Activated naive CD4-positive, alpha-beta T cell treated with anti-CD3 and anti-CD28 coated beads for 36 hours (primary cell): Measurements from ENCODE around the gene PCSK1N. TPM values are rescaled to one million over a fixed set of nuclear protein-coding genes. Genes with fewer than 3 reads are reported as not detected.

Experiments
- CTCF ChIA-PET: fragments of 350-600 bp; sonication (Branson Sonifier 250); formaldehyde crosslinking; loops from one replicate; lab custom pipeline; 2021; ENCODE audit warnings: antibody characterized with exemption; lab: Charles Lee
- DNase-seq: peaks from one replicate; pipeline ENCODE4 v3.0.0-alpha.2; 2020
- H3K27ac Mint-ChIP-seq: one replicate; pipeline ENCODE4 v1.8.0; 2021; ENCODE audit warnings: mild to moderate bottlenecking, mixed read lengths
- H3K27me3 Mint-ChIP-seq: one replicate; pipeline ENCODE4 v1.8.0; 2021; ENCODE audit warnings: low read depth, mixed read lengths
- H3K36me3 Mint-ChIP-seq: one replicate; pipeline ENCODE4 v1.8.0; 2021; ENCODE audit warnings: low read depth, mixed read lengths
- H3K4me1 Mint-ChIP-seq: one replicate; pipeline ENCODE4 v1.8.0; 2021; ENCODE audit warnings: low read depth, mixed read lengths
- H3K4me3 Mint-ChIP-seq: one replicate; pipeline ENCODE4 v1.8.0; 2021; ENCODE audit warnings: mild to moderate bottlenecking, moderate library complexity, mixed read lengths
- H3K9me3 Mint-ChIP-seq: one replicate; pipeline ENCODE4 v1.8.0; 2021; ENCODE audit warnings: mixed read lengths
- intact Hi-C: fragments of 100-400 bp; cut with micrococcal nuclease; formaldehyde crosslinking; loops from one replicate; pipeline ENCODE4 v1.15.1; 2023
- total RNA-seq, 2 experiments: library from RNA; stranded (reverse); gene quantifications; one replicate each; pipeline ENCODE4 v1.2.3, GENCODE V29; 2021

PCSK1N gene
- total RNA-seq, 2 experiments from 2014 or later = 1.7 to 1.9 TPM

DNA sequence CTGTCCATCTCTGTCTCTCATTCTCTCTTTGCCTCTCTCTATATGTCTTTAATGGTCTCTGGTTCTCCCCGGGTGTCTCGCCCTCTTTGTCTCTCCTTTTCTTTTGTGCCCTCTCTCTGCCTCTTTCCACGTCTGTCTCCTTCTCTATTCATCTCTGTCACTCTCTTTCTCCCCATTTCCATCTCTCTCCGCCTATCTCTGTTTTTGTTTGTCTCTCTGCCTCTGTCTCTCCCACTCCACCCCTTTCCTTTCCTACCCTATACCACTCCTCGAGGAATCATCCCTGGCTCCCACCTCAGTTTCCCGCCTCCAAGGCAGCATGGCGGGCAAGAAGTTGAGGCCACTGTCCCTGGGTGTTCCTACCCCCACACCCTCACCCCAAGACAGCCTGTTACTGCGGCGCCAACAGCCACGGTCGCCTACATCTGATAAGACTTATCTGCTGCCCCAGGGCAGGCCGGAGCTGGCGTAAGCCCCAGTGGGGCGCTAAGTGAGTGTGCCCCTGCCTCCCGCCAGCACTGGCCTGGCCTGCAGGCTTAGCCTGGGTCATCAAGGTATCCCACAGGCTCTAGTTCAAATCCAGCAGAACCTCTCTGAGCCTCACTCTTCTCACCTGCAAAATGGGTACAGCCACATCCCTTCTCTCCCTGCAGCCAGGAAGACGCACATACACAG is 49.7 kb downstream of the PCSK1N start:
- Mint-ChIP-seq H3K36me3 (no peaks in the 10 kb centered on the region), H3K9me3 (no peaks in the 10 kb centered on the region), H3K27ac (no peak overlapping the region), H3K4me1 (peaks cover 10% of the 10 kb centered on the region), H3K4me3 (no peak overlapping the region), H3K27me3 (peaks cover 1% of the 10 kb centered on the region)
- intact Hi-C loops = no loop called here
- no peak for DNase-seq
- CTCF ChIA-PET = no interaction called here

DNA sequence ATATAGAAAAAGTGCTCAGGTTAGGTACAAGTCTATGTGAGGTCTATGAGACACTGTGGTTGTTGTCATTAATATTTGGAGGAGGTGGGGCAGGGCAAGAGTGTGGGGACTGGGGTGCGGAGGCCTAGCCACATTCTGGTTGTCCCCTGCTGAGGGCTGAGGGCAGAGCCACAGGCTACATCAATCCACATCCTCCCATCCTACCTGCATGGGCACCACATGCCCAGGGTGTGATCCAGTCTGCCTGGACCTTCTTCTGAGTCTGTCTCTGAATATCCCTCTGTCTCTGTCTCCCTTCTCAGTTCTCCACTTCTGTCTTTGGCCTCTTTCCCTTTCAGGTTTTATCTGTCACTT is 50.2 kb downstream of the PCSK1N start:
- intact Hi-C loops = no loop called here
- no peak for DNase-seq
- Mint-ChIP-seq H3K27ac (no peak overlapping the region), H3K36me3 (no peaks in the 10 kb centered on the region), H3K4me3 (no peak overlapping the region), H3K9me3 (no peaks in the 10 kb centered on the region), H3K27me3 (peaks cover 1% of the 10 kb centered on the region), H3K4me1 (peaks cover 10% of the 10 kb centered on the region)
- CTCF ChIA-PET = interaction anchor here (0.5 kb wide), 1 partner anchor 82 kb away, joined by 3 read pairs; no protein-coding TSS in a partner anchor

DNA sequence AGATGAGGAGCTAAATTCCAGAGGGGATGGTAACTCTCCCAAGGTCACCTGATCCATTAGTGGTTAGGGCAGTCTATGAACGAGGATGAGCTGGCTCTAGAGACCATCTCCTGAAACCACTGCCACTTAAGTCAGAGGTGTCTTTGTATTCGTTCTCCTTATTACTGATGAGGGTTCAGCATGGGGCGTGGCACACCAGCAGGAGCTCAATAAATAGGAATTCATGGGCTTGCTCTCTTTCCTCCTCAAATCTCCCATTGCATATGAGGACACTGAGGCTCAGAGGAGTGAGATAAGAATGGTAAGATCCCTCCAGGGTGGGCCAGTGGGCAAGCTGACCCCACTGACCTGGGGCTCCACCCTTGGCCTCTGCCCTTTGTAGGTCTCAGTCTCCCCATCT is 50.7 kb downstream of the PCSK1N start:
- Mint-ChIP-seq H3K4me1 (peaks cover 8% of the 10 kb centered on the region), H3K9me3 (no peaks in the 10 kb centered on the region), H3K36me3 (no peaks in the 10 kb centered on the region), H3K27me3 (peaks cover 1% of the 10 kb centered on the region), H3K27ac (no peak overlapping the region), H3K4me3 (no peak overlapping the region)
- CTCF ChIA-PET = interaction anchor here (0.5 kb wide), 1 partner anchor 82 kb away, joined by 3 read pairs; no protein-coding TSS in a partner anchor
- intact Hi-C loops = no loop called here
- DNase-seq = no peak

DNA sequence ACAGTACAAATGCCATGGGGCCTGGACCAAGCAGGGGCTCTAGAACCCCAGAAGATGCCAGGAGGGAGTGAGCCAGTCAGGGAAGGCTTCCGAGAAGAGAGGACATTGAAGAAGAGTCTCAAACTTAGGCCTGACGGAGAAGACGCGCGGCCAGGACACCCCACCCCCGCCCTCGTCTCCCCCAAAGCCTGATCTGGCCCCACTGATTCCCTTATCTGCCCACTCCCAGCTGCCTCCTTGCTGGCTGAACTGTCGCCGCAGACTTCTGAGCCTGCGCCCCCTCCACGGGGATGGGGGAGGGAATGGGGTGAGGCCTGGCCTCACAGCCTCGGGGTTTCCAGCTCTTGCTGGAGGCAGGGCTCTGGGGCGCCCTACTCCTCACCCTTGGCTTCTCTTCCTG is 52.6 kb downstream of the PCSK1N start:
- CTCF ChIA-PET = no interaction called here
- Mint-ChIP-seq H3K27me3 (peaks cover 1% of the 10 kb centered on the region), H3K4me3 (no peak overlapping the region), H3K4me1 (no peaks in the 10 kb centered on the region), H3K27ac (no peak overlapping the region), H3K9me3 (no peaks in the 10 kb centered on the region), H3K36me3 (no peaks in the 10 kb centered on the region)
- intact Hi-C loops = no loop called here
- DNase-seq = no peak

DNA sequence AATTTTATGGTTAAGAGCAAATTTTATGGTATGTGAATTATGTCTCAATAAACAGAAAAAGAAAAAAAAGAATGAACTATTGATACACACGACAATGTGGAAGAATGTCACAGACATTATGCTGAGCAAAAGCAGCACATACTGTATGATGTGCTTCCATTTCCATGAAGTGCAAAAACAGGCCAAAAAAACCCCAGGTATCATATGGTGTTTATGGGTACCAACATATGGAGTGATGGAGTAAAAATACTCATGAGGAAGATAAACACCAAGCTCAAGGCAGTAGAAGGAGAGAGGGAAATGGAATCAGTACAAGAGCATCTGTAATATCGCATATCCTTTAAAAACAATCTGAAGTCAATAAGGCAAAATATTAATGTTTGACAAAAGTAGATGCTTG is 53.2 kb downstream of the PCSK1N start:
- Mint-ChIP-seq H3K36me3 (no peaks in the 10 kb centered on the region), H3K4me1 (no peaks in the 10 kb centered on the region), H3K9me3 (no peaks in the 10 kb centered on the region), H3K27ac (no peak overlapping the region), H3K4me3 (no peak overlapping the region), H3K27me3 (no peaks in the 10 kb centered on the region)
- intact Hi-C loops = no loop called here
- CTCF ChIA-PET = no interaction called here
- no peak for DNase-seq

DNA sequence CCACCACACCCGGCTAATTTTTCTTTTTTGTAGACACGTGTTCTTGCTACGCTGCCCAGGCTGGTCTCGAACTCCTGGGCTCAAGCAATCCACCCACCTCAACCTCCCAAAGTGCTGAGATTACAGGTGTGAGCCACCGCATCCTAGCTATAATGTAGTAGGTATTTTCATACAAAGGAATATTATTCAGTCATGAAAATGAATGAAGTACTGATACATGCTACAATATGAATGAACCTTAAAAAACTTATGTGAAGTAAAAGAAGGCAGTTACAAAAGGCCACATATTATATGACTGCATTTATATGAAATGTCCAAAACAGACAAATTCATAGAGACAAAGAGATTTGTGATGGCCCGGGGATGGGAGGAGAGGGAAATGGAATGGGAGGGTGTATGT is 53.7 kb downstream of the PCSK1N start:
- intact Hi-C loops = no loop called here
- DNase-seq = no peak
- H3K4me1 Mint-ChIP-seq = no peaks in the 10 kb centered on the region
- H3K4me3 Mint-ChIP-seq = no peak overlapping the region
- CTCF ChIA-PET = no interaction called here
- H3K36me3 Mint-ChIP-seq = no peaks in the 10 kb centered on the region
- H3K9me3 Mint-ChIP-seq = no peaks in the 10 kb centered on the region
- H3K27me3 Mint-ChIP-seq = no peaks in the 10 kb centered on the region
- H3K27ac Mint-ChIP-seq = no peak overlapping the region

Other genes starting within 250 kb of the PCSK1N start
- gene WDR13, start 238.1 kb downstream of the PCSK1N start, total RNA-seq = 10 to 100 TPM; 37.0 to 40.1 TPM
- 10 to 100 TPM; 76.1 to 77.8 TPM for gene WAS, start 151.8 kb downstream of the PCSK1N start, total RNA-seq
- gene SUV39H1, start 138.9 kb downstream of the PCSK1N start, total RNA-seq = 10 to 100 TPM; 31.5 to 31.9 TPM
- gene GLOD5, start 73.9 kb downstream of the PCSK1N start, total RNA-seq = not detected
- gene GATA1, start 49.0 kb downstream of the PCSK1N start, total RNA-seq = not detected
- gene HDAC6, start 33.5 kb downstream of the PCSK1N start, total RNA-seq = 10 to 100 TPM; 91.1 to 99.4 TPM
- gene ERAS, start 9.1 kb downstream of the PCSK1N start, total RNA-seq = not detected
- 10 to 100 TPM; 88.0 to 94.9 TPM for gene TIMM17B, start 62.2 kb upstream of the PCSK1N start, total RNA-seq
- gene PQBP1, start 62.3 kb upstream of the PCSK1N start, total RNA-seq = 10 to 100 TPM; 86.8 to 94.5 TPM
- 10 to 100 TPM; 23.9 to 26.7 TPM for gene SLC35A2, start 76.0 kb upstream of the PCSK1N start, total RNA-seq
- 100 to 1,000 TPM; 634 to 648 TPM for gene PIM2, start 83.4 kb upstream of the PCSK1N start, total RNA-seq
- 10 to 100 TPM; 69.1 to 70.5 TPM for gene OTUD5, start 122.0 kb upstream of the PCSK1N start, total RNA-seq
- gene KCND1, start 136.2 kb upstream of the PCSK1N start, total RNA-seq = 1 to 10 TPM; 2.1 to 2.7 TPM
- gene GRIPAP1, start 166.7 kb upstream of the PCSK1N start, total RNA-seq = 10 to 100 TPM; 64.8 to 73.1 TPM
- gene TFE3, start 207.7 kb upstream of the PCSK1N start, total RNA-seq = 10 to 100 TPM; 34.7 to 35.5 TPM
- gene CCDC120, start 223.4 kb upstream of the PCSK1N start, total RNA-seq = 1 to 10 TPM; 2.1 to 2.2 TPM
- gene PRAF2, start 238.4 kb upstream of the PCSK1N start, total RNA-seq = 10 to 100 TPM; 14.5 to 14.8 TPM
- gene WDR45, start 244.3 kb upstream of the PCSK1N start, total RNA-seq = 10 to 100 TPM; 17.9 to 22.5 TPM